Pancreas (tissue), 10 donors: Measurements from ENCODE around the gene CLCN1. TPM values are rescaled to one million over a fixed set of nuclear protein-coding genes. Genes with fewer than 3 reads are reported as not detected.

ENCODE experiments used
- ATAC-seq, 4 donors: fragments of 200-7000 bp; cut with Tn5 transposase; one replicate each; pipeline versions ENCODE4 v1.8.0 to v1.9.1; 2020; ENCODE audit warnings: mild to moderate bottlenecking in 4 of 4, moderate library complexity in 4 of 4
- DNase-seq, 6 donors: peaks; one replicate each; pipeline ENCODE4 v3.0.0-alpha.2; 2020
- FAIRE-seq: peaks from 2 replicates; lab custom pipeline; 2012; peaks lifted over from hg19 to GRCh38; lab: Jason Lieb, UNC
- H3K27ac ChIP-seq, 4 donors: fragments of 200-600 bp; sonication (generic); 1 replicate in 3 of 4; 2 replicates in 1 of 4; pipeline versions ENCODE4 v1.5.0 to v1.8.0; 2020
- H3K27me3 ChIP-seq, 4 donors: fragments of 200-600 bp; one replicate each; pipeline ENCODE4 v1.8.0; 2021
- H3K36me3 ChIP-seq, 3 donors: fragments of 200-600 bp; sonication (generic) in 1 of 3; one replicate each; pipeline versions ENCODE4 v1.5.0 to v1.8.0; 2020 to 2021
- H3K4me1 ChIP-seq, 3 donors: fragments of 200-600 bp; one replicate each; pipeline ENCODE4 v1.8.0; 2021
- H3K4me3 ChIP-seq, 4 donors: fragments of 200-600 bp; sonication (generic) in 2 of 4; one replicate each; pipeline versions ENCODE4 v1.5.0 to v1.8.0; 2020 to 2021
- H3K9me3 ChIP-seq, 4 donors: fragments of 200-600 bp; one replicate each; pipeline ENCODE4 v1.8.0; 2021
- CTCF ChIP-seq, 4 donors: fragments of 200-600 bp; sonication (generic) in 3 of 4; IDR thresholded peaks; one replicate each; pipeline versions ENCODE4 v1.5.0 to v1.8.0; 2021; ENCODE audit warnings: antibody characterized with exemption in 4 of 4
- WGBS, 2 donors: extraction: QIAGEN DNeasy Blood & Tissue Kit; methylation state at CpG; one replicate each; pipeline ENCODE4 v1.1.7; 2013; 5-methylcytosine and 5-hydroxymethylcytosine counted together
- intact Hi-C, 3 donors: fragments of 100-400 bp; cut with DNase I; formaldehyde crosslinking; loops; one replicate each; pipeline versions ENCODE4 v1.11.1 to v1.14.2; 2022
- polyA plus RNA-seq, 2 donors: library from polyadenylated mRNA; stranded (reverse); fragments of 200-250 nt; gene quantifications; one replicate each; pipeline ENCODE4 v1.2.3, GENCODE V29; 2013
- total RNA-seq, 6 donors: library from RNA; stranded (reverse); fragmentation: NEBNext Ultra II Directional in 4 of 6; extraction: Animal tissue kit (Norgen Biotek cat#: 25700) in 4 of 6; gene quantifications; one replicate each; pipeline versions ENCODE4 v1.2.1 to v1.2.4, GENCODE V29; 2021 to 2023
- donor health status: healthy with polysubstance abuse.
- donor health status: DM: no; HTN: no; CAD: no; lungs with moderate emphysema.
- donor health status: DM: no; HTN: no; CAD: no.
- donor health status: control.
- donor health status: control.
- donor health status: Bipolar disorder and iron deficiency.
- donor health status: DM: yes; HTN: yes; CAD: no.
- donor health status: DM: no; HTN: no; CAD: no.
- donor health status: DM: no; HTN: no; CAD: no.
- donor health status: DM: yes; HTN: yes; CAD: no.

Gene CLCN1
- total and polyA plus RNA-seq, 8 donors, result 0.05 to 0.06 TPM; not detected in 6

GRCh38 chr7:143379611-143380259 lies 63.8 kb downstream of the CLCN1 start:
- Histone ChIP-seq H3K4me3 (peak overlapping the region in 3 of 4 donors; percentile 70 to 97 (median 72)), H3K9me3 (no peaks in the 10 kb centered on the region), H3K4me1 (peaks cover 0 to 8% (median 0%) of the 10 kb centered on the region in 3 donors), H3K27ac (peak overlapping the region; percentile 83 to 94 (median 92)), H3K27me3 (no peaks in the 10 kb centered on the region), H3K36me3 (no peaks in the 10 kb centered on the region)
- TF ChIP-seq CTCF (IDR thresholded peaks at IDR 0.05), result no peak
- FAIRE-seq (no peak), DNase-seq (peak in 1 of 6 donors; percentile 21), ATAC-seq (no peak)
- WGBS, 2 donors, result 33 to 36% methylated on average over 15 of the region's 15 CpGs
- intact Hi-C loops, result no loop called here

DNA sequence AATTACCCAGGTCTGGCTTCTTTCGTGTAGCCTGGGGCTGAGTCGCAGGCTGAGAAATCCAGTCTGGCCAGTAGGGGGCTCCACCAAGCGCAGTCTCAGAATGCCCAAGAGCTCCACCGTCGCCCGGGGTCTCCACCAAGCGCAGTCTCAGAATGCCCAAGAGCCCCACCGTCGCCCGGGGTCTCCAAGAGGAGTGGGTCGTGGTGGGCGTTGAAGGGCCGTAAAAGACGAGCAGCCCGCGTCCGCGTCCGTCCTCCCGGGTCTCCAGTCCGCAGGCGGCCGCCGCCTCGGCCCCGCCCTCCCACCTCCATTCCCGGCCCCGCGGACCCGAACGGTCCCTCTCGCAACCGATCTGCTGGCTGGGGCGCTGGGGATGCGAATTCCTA lies 64.3 kb downstream of the CLCN1 start:
- peak; percentile 76 to 92 (median 89) for DNase-seq
- H3K9me3 ChIP-seq, result no peaks in the 10 kb centered on the region
- H3K36me3 ChIP-seq, result no peaks in the 10 kb centered on the region
- TF ChIP-seq CTCF (IDR thresholded peaks at IDR 0.05), result peak; percentile 83 to 90 (median 86)
- 0 to 1% methylated on average over 25 to 35 of the region's 35 CpGs for WGBS, 2 donors
- H3K27ac ChIP-seq, result peak overlapping the region; percentile 83 to 94 (median 92)
- FAIRE-seq, result no peak
- peak overlapping the region; percentile 70 to 99 (median 84) for H3K4me3 ChIP-seq
- intact Hi-C loops, result no loop called here
- H3K27me3 ChIP-seq, result no peaks in the 10 kb centered on the region
- H3K4me1 ChIP-seq, result peaks cover 0 to 8% (median 0%) of the 10 kb centered on the region in 3 donors
- ATAC-seq, result peak; percentile 75 to 87 (median 78)

DNA sequence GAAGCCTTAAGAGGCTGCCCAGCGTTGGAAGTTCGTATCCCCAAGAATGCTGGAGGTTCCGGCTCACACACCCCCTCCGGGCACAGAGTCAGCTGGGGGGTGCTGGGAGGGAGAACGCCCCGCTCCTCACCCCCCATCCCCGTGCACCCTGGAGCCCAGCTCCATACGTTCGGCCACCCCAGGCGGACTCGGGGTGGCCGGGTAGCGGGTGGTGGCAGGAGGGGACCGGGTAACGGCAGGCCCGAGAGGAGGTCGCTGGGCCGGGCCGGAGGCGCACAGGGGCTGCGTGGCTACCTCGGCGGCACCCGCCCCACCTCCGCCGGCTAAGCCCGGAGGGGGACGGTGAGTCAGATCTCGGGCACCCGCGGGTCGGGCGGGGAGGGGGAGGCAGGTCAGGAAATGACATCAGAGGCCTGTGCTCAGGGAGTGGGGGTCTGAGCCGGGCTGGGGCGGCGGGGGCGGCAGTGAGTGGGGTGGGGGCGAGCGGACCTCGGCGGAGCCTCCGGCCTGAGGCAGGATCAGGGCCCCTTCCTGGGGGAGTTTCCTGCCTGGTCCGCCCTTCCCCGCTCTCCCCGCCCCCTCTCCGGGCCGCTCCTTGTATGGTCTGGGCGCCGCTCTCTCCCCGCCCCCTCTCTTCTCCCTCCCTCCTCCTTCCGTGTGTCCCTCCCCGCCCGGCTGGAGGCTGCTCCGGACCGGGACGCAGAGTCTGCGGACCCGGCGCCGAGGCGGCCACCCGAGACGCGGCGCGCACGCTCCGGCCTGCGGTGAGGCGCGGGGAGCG lies 64.9 kb downstream of the CLCN1 start, which contains the start of gene ZYX:
Gene ZYX (plus strand): TSS at position 700 of the 781 bp plus-strand sequence. CDS start 227 bp downstream, outside the sequence.
- 0% methylated on average over 17 to 72 of the region's 72 CpGs for WGBS, 2 donors
- no peak for FAIRE-seq
- ATAC-seq, result peak; percentile 87 to 90 (median 88)

GRCh38 chr7:143381427-143382125 lies 65.7 kb downstream of the CLCN1 start:
- WGBS, 2 donors, result 6 to 7% methylated on average over 51 to 64 of the region's 64 CpGs
- no peak for TF ChIP-seq CTCF (IDR thresholded peaks at IDR 0.05)

More for the DNA sequence above, 64.9 kb downstream of the CLCN1 start, which contains the start of gene ZYX:
- peak; percentile 87 to 97 (median 92) for DNase-seq
- Histone ChIP-seq H3K4me3 (peak within 1 kb of the TSS; percentile 70 to 99 (median 84)), H3K4me1 (peaks cover 0 to 8% (median 0%) of the 10 kb centered on the region in 3 donors), H3K27ac (peak within 1 kb of the TSS; percentile 83 to 94 (median 92)), H3K27me3 (no peaks in the 10 kb centered on the region), H3K9me3 (no peaks in the 10 kb centered on the region), H3K36me3 (no peaks in the 10 kb centered on the region)
- intact Hi-C loops, result no loop called here
- no peak for TF ChIP-seq CTCF (IDR thresholded peaks at IDR 0.05)

More at GRCh38 chr7:143381427-143382125, 65.7 kb downstream of the CLCN1 start:
- FAIRE-seq (no peak), DNase-seq (peak; percentile 51 to 93 (median 82)), ATAC-seq (peak in 1 of 4 donors; percentile 2)
- H3K27ac ChIP-seq, result peak overlapping the region; percentile 83 to 94 (median 92)
- no peaks in the 10 kb centered on the region for H3K9me3 ChIP-seq
- H3K27me3 ChIP-seq, result no peaks in the 10 kb centered on the region
- H3K4me1 ChIP-seq, result peaks cover 0 to 8% (median 0%) of the 10 kb centered on the region in 3 donors
- no peaks in the 10 kb centered on the region for H3K36me3 ChIP-seq
- H3K4me3 ChIP-seq, result peak overlapping the region; percentile 70 to 99 (median 84)
- intact Hi-C loops, result no loop called here
